HG03066 (cell line): Measurements from ENCODE around the gene RHOBTB3.

Source experiments
- ATAC-seq: cut with Tn5 transposase; IDR thresholded peaks from one replicate; pipeline ENCODE4 v1.9.1; 2021; ENCODE audit warnings: low read depth; ENCODE audit not compliant: unreplicated experiment

The RHOBTB3 gene

DNA sequence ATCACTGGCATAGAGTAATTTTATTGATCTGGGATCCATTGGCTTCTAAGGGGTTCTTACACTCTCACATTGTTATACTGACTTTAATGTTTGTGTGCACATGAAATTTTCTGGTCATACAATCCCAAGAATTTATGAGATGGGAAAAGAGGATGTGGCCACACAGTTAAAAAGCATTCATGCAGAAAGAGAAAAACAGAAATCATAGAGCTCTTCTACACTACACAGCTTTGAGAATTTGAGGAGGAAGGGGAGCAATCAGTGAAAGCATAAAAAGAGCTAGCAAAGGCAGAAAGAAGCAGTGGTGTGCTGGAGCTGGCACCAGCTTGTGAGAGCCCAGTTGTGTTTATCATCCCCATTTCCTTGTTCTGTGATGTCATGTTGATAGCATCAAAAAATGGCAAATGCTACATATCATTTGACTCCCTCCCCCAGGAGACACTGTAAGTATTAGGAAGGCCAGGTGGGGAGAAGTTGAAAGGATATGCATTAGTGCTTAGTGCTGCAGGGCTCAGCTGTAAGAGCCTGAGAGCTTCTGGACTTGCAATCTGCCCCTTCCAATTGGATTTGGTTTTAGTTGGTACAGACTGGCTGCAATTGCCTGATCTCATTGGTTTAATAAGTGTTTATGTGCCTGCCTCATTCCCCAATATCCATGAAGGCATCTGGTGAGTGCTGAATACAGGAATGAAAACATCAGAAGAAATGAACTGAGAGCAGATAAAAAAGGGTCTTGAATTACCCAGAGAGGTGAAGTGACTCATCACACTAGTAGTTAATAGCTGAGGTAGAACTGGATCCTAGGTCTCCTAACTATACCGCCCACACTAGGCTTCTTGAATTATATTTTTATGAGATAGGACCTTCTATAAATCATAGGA is 30.9 kb downstream of the RHOBTB3 start:
- no peak for ATAC-seq

DNA sequence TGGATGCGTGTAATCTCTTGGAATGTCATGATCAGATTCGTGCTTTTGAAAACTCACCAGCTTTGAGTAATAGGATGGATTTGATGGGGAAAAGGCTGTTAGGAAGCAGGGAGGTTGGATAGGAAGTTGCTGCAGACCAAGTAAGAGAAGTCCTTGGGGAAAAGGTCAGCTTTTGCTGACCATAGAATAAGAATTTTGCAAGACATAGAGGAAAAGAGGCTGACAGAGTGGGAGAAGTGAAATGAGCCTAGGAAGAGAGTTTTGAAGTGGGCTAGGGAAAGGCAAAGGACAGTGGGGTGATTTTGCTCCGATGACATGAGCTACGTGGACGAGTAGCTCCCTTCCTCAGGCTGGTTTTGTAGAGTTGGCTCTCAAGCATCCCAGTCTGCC is 31.5 kb downstream of the RHOBTB3 start:
- no peak for ATAC-seq

DNA sequence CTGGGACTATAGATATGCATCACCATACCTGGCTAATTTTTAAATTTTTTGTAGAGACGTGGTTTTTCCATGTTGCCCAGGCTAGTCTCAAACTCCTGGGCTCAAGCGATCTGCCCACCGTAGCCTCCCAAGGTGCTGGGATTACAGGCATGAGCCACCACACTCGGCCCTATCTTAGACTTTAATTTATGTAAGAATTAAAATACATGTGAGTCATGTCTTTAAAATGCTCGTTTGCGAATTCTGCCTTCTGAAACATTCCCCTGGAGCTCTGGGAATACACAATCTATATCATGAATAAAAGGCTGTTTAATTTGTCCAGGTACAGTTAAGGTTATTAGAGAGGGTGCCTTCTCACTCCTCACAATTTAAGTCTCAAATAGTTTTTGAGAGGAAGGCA is 32.8 kb downstream of the RHOBTB3 start:
- no peak for ATAC-seq

DNA sequence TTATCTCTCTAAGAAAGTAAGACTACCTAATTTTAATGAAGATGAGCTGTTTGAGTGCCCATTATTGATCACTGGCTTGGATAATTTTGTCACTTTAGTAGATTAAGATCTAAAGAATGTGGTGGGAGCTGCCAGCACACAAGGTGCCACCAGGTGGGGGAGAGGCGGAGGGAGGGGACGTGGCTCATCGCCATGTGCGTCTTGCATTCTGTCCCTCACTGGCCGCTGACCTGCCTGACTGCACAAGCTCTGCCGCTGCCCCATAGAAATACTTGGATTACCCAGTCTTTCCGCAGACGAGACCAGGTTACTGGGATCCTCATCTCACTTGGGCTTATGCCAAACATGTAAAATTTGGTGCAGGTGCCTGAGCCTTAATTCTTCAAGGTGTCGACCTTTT is 37.6 kb downstream of the RHOBTB3 start:
- ATAC-seq: no peak

DNA sequence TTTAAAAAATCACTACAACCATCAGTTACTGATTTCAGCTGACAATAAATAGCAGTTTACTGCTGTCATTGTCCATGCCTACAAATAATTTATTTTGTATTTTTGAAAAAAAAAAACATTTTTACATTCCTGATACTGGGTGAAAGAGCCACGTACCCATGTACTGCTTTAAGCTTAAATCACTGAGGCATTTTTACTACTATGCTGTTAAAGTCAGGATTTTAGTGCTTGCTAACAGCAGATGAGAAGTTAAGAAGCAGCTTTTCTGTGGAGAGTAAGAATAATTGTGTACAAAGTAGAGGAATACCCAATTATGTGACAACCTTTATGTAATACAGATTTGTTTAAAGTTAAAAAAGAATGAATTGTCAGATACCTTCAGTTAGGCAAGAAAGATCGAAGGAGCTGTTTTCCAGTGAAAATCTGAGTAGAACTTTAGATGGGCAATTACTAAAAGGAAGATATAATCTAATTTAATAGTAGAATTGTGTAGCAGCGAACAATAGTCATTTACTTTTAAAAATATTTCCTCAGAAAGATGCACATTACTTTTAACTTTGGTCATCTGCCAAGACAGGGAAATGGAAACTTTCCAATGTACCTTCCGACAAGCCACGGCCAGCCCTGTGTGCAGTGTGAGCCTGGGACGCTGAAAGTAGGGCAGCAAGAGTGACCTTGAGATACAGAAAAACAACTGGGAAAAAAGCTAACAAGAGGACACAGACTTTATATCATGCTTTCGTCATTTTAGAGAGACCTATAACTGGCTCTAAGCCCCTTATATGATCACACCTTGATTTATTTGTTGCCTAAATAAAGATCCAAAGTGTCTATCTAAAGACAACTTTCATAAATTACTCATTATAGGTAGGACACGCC is 39.9 kb downstream of the RHOBTB3 start:
- no peak for ATAC-seq

DNA sequence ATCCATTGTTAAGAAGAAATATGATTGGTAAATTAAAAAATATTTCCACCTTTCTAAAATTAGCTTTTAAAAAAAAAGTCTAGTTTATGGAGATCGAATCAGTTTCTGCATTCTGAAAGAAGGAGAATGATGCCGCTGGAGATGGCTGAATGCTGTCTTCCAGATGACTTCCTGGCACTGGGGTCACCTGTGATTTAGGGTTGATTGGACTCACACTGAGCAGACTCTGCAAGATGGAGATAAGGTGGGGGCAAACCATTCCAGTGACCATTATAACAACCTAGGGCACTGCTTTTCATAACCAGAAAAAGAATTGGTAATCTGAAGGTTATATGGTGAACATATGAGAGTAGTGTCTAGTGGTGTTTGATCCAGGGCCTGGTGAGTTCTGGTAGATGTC is 40.8 kb downstream of the RHOBTB3 start:
- ATAC-seq: no peak

DNA sequence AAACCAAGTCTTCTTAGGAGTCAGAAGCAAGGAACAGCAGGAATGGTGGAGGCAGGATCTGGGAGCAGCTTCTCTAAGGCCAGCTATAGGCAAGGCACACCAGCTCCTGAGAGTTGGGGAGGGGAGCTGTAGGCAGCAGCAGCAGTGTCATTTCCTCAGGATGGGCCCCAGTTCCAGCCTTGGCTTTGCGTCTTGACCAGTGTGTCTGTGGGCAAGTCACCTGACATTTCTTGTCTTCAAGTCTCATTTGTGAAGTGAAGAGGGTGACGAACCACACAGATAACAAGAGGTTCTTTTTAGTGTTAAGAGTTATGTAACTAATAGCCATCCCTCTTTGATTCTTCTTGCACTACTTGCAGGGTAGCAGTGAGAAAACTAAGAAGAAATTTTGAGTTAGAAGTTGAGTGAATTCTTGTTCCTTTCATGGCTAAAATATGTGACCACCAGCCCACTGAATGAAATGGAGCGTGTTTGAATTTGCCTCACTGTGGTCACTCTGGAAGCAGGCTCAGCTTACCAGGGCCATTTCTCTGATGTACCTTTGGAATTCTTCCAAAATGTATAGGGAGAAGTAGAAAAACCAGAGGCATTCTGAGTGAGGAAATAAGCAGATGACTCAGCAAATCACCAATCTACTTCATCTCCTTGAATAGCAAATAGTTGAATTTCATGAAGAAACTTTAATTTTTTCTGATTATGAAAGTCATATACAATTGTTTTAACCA is 42.4 kb downstream of the RHOBTB3 start:
- ATAC-seq: no peak

DNA sequence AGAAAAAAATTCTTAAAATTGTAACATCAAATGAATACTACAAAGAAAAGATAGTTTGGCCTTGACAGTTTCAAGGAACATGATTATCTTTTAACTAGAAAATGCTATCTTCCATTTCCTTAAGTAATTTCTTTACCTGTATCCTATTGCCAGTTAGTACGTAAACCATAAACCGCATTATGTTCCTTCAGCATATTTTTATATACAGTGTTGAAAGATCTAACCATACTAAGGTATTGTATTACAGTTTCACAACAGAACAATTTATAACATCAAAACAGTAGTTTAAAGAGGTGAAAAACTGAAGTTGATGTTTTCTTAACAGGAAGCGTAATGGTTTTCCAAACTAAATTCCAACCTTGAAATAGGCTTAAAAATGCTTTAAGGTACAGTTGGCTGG is 46.3 kb downstream of the RHOBTB3 start:
- ATAC-seq: no peak

DNA sequence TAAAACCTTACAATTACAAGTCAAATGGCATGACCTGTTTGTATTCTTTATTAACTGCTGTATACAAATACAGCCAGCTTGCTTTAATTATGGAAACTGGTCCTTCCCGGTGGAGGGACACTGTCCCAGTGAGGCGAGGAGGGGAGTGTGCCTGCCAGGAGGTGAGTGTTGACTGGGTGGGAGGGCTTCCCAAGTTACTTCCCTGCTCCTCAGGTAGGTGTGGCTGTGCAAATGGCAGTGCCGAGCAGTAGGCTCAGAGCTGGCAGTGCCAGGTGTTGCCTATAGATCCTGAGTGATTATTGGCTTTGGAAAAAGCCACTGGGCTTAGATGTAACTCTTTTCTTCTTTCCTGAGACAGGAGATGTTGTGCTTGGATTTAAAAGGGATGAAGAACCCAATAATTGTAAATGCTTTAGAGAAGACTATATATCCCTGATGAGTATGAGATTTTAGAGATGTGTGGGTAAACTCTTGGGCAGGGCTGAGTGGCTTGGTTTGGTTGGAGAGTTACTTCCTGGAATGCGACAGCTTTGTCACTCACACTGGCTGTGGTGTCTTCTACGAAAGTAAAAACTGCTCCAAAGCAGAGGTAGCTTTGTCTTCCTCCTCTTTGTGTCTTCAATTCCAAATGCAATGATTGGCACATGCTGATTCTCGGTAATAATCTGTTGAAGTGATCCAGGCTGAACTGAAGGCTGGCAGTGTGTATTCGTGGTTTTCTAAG is 47.7 kb downstream of the RHOBTB3 start:
- no peak for ATAC-seq

DNA sequence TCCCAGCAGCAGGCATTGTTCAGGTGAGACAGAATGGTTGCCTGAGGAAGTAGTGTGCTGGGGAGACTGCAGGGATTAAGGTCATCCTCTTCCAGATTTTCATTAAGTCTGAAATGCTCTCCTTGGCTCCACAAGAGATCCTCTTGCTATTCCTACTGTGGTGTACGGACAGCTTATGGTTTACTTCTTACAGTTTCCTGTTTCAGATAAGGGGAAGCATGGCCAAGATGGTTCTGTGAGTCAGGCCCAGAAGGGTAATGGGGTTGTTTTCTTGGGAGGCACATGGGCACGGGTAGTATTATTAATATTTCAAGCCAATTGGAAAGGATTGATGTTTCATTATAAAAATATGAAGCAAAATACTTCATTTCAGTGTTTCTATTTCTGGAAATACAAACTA is 48.5 kb downstream of the RHOBTB3 start:
- no peak for ATAC-seq

DNA sequence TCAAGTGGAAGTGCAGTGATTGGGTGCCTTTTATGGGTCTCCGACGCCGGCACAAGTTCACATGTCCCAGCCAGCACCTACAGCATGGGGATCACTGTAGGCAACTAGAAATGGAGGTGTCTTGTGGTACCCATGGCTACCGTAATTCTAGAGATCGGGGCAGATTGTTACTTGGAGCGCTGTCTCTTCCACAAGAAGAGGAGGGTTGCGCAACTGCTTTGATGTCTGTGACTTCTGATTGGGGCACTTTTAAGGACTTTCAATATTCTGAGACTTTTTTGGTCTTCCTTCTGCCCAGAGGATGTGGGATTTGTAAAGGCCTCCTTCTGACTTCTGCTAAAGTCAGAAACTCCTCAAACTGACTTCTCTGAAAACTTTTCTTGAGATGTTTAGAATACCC is 49.5 kb downstream of the RHOBTB3 start:
- ATAC-seq: no peak

DNA sequence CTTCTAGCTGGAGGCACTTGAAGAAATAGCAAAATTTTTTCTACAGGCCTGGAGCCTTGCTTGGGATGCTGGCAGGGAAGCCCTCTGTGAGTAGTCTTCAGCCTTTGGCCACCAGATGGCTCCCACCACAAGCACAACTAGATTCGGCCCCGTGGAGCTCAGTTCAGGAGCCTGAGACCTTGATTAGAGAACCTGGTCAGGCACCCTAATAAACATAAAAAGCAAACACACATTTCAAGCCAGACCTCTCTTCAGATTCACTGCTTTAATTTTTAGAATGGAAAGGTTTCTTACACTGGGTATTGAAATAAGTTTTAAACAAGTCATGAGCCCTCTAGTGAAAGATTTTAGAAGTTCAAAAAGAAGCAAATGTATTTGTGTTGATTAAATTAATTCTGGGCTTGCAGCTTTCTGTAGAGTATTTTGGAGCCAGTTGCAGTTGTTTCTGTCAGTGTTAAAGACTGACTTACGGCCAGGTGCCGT is 50.0 kb downstream of the RHOBTB3 start:
- ATAC-seq: peak; percentile 98

DNA sequence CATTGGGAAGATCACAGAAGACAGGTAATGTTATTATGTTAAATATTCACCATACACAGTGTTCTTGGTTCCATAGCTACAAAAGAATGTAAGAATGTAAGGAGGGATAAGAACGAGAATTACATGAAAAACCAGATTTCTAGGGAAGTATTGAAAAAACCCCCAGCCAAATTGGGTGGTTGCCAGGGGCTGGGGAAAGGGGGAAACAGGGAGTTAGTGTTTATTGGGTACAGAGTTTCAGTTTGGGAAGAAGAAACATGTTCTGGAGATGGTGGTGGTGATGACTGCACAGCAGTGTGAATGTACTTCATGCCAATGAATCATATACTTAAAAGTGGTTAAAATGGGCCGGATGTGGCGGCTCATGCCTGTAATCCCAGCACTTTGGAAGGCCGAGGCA is 51.0 kb downstream of the RHOBTB3 start:
- no peak for ATAC-seq

DNA sequence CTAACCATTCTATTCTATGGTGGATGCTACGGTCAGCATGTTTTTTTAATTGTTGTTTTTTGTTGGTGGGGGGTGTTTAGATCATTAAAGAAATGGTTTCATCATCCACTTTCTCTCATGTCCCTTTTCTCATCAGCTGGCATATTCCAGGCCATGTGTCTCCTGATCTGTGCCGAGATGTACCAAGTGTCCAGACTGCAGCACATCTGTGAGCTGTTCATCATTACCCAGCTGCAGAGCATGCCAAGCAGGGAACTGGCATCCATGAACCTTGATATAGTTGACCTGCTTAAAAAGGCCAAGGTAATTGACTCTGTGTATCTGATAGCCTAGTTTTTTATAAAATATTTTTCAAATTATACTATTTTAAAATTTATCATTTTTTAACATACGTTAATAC is 52.5 kb downstream of the RHOBTB3 start:
- no peak for ATAC-seq

DNA sequence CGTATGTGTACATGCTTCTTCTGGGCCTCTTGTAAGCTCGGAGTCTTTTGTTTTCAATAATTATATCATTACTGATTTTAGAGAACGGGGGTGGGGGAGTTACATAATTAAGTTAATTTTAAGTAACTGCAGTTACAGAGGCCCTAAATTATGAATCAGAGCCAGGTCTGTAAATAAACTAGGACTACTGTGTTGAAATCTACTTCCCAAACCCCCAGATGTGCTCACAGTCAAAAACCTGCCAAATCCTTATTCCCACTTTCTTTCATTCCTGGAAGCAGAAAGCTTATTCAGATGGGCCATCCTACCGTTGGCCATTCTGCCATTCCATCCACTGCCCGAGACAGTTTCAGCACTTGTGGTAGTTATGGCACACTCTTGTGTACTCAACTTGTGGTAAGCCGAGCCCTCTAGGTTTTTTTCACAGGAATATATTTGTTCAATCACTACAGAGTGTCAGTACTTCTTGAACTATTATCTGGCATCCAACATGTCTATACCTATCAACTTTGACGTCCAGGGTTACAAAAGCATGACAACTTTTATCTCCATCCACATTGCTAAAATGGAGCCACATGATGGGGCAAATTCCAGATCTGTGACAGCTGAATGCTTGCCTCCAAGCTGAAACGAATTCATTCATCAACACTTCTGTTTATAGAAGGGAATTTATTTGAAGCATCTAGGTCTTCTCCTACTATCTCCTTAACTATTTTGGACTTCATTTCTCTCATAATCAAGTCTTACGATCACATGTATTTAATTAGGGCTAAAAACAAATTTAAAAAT is 53.6 kb downstream of the RHOBTB3 start:
- no peak for ATAC-seq

DNA sequence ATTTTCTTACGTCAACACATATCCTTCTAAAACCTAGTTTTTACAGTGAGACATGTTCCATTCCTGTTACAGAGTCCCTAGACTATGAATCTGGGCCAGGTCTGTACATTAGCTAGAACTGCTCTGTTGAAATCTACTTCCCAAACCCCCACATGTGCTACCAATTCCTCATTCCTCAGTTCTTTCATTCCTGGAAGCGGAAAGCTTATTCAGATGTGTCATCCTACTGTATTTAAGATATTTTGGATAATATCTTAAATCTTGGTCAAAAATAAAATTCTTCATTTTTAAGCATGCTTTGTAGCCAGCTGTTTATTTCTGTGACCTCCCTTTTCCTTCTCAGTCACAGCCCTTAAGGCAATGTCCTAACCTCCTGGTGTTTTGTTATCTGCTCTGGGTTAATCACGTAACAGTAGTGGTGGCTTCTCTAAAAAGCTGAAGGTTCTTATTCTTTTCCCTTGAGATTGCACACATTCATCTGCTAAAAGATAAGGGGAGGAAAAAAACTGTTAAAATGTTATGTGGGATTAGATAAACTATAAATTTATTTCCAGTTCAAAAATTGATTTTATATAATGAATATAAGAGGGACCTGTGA is 55.8 kb downstream of the RHOBTB3 start:
- ATAC-seq: no peak

DNA sequence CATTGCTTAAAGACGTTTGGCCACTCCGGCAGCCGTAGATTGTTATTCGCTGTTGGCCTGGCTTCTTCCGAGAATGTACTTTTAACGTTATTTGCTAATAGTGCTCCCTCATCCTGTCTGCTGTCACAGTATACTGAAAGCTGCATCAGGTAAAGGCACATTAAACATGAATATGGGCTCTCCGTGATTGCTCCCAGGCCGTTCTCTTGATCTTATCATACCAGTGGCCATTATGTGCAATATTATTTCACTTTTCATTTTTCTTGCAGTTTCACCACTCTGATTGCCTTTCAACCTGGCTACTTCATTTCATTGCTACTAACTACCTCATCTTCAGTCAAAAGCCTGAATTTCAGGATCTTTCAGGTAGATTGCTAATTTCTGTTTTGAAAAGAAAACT is 57.4 kb downstream of the RHOBTB3 start:
- ATAC-seq: no peak

DNA sequence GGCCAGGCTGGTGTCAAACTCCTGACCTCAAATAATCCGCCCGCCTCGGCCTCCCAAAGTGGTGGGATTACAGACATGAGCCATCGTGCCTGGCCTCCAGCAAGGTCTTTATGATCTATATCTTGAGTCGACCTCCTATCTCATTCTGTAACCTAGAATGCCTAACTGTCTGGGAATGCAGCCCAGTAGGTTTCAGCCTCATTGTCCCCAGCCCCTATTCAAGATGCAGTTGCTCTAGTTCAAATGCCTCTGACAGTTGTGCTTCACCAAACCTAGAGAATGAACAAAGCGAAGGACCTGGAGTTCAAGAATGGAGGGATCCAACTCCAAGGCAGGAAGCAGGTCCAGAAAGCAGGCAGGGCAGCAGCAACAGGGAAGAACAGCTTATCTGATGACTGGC is 60.6 kb downstream of the RHOBTB3 start:
- ATAC-seq: no peak

DNA sequence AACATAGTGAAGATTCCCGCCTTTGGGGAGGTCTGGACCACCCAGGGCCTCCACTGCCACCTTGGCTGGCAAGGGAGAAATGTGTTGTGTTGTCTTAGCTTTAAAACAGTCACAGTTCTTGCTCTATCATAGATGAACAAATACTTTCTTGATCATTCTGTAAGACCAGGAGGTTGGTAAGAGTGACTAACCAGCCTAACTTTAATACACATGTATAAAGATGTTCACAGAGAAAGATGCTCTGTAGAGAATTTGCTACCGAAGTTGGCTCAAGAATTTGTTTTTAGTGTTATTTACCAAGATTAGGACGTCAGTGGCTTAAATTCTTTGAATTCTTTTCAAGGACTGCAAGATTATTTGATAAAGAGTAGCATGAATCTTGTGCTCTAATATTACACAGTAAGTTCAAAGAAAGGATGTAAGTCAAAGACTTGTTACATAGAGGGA is 63.0 kb downstream of the RHOBTB3 start:
- no peak for ATAC-seq
